Measurements from ENCODE around the gene CBFA2T2. TPM values are rescaled to one million over a fixed set of nuclear protein-coding genes. Genes with fewer than 3 reads are reported as not detected.

Gene CBFA2T2
- total RNA-seq, 2 donors from 2014 or later: 10.6 to 12.5 TPM

GRCh38 chr20:33635341-33635740 is 145.4 kb downstream of the CBFA2T2 start:
- DNase-seq: no peak
- Histone ChIP-seq H3K4me3 (no peak overlapping the region), H3K9me3 (no peaks in the 10 kb centered on the region), H3K27ac (no peak overlapping the region), H3K27me3 (no peaks in the 10 kb centered on the region), H3K36me3 (replicated peaks in 1 of 2; ENCODE audit: insufficient read depth in 1 of 2, low read depth in 2 of 2) (peaks cover 4 to 12% of the 10 kb centered on the region in 2 donors), H3K4me1 (no peaks in the 10 kb centered on the region)
- TF ChIP-seq POLR2A (IDR thresholded peaks at IDR 0.05) (no peak), CTCF (IDR thresholded peaks at IDR 0.05) (no peak)
- no peak for ATAC-seq
- WGBS, 2 donors: 93 to 95% methylated on average over 3 of the region's 3 CpGs
- intact Hi-C loops (cut with DNase I): no loop called here

GRCh38 chr20:33636776-33637175 is 146.9 kb downstream of the CBFA2T2 start:
- no peak for ATAC-seq
- Histone ChIP-seq H3K4me3 (no peak overlapping the region), H3K27me3 (no peaks in the 10 kb centered on the region), H3K27ac (no peak overlapping the region), H3K9me3 (no peaks in the 10 kb centered on the region), H3K4me1 (no peaks in the 10 kb centered on the region), H3K36me3 (replicated peaks in 1 of 2; ENCODE audit: insufficient read depth in 1 of 2, low read depth in 2 of 2) (peaks cover 6 to 14% of the 10 kb centered on the region in 2 donors)
- DNase-seq: no peak
- WGBS, 2 donors: 100% methylated on average over 1 of the region's 1 CpG
- TF ChIP-seq CTCF (IDR thresholded peaks at IDR 0.05): no peak
- TF ChIP-seq POLR2A (IDR thresholded peaks at IDR 0.05): no peak
- intact Hi-C loops (cut with DNase I): no loop called here

- no peak overlapping the region for H3K4me3 ChIP-seq
- intact Hi-C loops (cut with DNase I): no loop called here
- H3K27ac ChIP-seq: no peak overlapping the region
- no peaks in the 10 kb centered on the region for H3K9me3 ChIP-seq
- 85 to 86% methylated on average over 12 to 13 of the region's 13 CpGs for WGBS, 2 donors
- TF ChIP-seq POLR2A (IDR thresholded peaks at IDR 0.05): no peak
- no peak for TF ChIP-seq CTCF (IDR thresholded peaks at IDR 0.05)
- peaks cover 6 to 21% of the 10 kb centered on the region in 2 donors for H3K36me3 ChIP-seq (replicated peaks in 1 of 2; ENCODE audit: insufficient read depth in 1 of 2, low read depth in 2 of 2)
- no peak for DNase-seq
- H3K4me1 ChIP-seq: no peaks in the 10 kb centered on the region
- no peaks in the 10 kb centered on the region for H3K27me3 ChIP-seq
- no peak for ATAC-seq
Observed at GRCh38 chr20:33640287-33640686, 150.4 kb downstream of the CBFA2T2 start.

- Histone ChIP-seq H3K9me3 (no peaks in the 10 kb centered on the region), H3K4me3 (no peak overlapping the region), H3K36me3 (replicated peaks in 1 of 2; ENCODE audit: insufficient read depth in 1 of 2, low read depth in 2 of 2) (peaks cover 6 to 16% of the 10 kb centered on the region in 2 donors), H3K27ac (no peak overlapping the region), H3K4me1 (peaks cover 19% of the 10 kb centered on the region), H3K27me3 (no peaks in the 10 kb centered on the region)
- TF ChIP-seq CTCF (IDR thresholded peaks at IDR 0.05): no peak
- TF ChIP-seq POLR2A (IDR thresholded peaks at IDR 0.05): no peak
- DNase-seq: no peak
- intact Hi-C loops (cut with DNase I): no loop called here
- WGBS, 2 donors: 89 to 95% methylated on average over 20 to 26 of the region's 28 CpGs
- ATAC-seq: no peak
Observed at GRCh38 chr20:33644313-33645071, 154.6 kb downstream of the CBFA2T2 start.

- H3K9me3 ChIP-seq: no peaks in the 10 kb centered on the region
- no peak for TF ChIP-seq POLR2A (IDR thresholded peaks at IDR 0.05)
- no peak for TF ChIP-seq CTCF (IDR thresholded peaks at IDR 0.05)
- no peak for DNase-seq
- no peaks in the 10 kb centered on the region for H3K27me3 ChIP-seq
- H3K27ac ChIP-seq: no peak overlapping the region
- H3K4me1 ChIP-seq: peaks cover 19% of the 10 kb centered on the region
- no peak overlapping the region for H3K4me3 ChIP-seq
- WGBS, 2 donors: 68 to 83% methylated on average over 4 of the region's 4 CpGs
- intact Hi-C loops (cut with DNase I): no loop called here
- no peak for ATAC-seq
- peaks cover 5 to 16% of the 10 kb centered on the region in 2 donors for H3K36me3 ChIP-seq (replicated peaks in 1 of 2; ENCODE audit: insufficient read depth in 1 of 2, low read depth in 2 of 2)
Observed at GRCh38 chr20:33645072-33645358, 155.1 kb downstream of the CBFA2T2 start.
